A549 (cell line): ENCODE measurements around the gene CIDEA.

Source experiments
- ZC3H11A ChIP-seq: fragments of 450-650 bp; IDR thresholded peaks from 2 replicates; pipeline ENCODE4 v1.6.1; 2014; ENCODE audit warnings: antibody characterized with exemption, mild to moderate bottlenecking
- TF ChIP-seq, protein P1 (sequence below): fragments of >200 bp; sonication (Bioruptor Twin); formaldehyde crosslinking; IDR thresholded peaks from 3 replicates; pipeline ENCODE4 v1.5.1; 2016

DNA sequence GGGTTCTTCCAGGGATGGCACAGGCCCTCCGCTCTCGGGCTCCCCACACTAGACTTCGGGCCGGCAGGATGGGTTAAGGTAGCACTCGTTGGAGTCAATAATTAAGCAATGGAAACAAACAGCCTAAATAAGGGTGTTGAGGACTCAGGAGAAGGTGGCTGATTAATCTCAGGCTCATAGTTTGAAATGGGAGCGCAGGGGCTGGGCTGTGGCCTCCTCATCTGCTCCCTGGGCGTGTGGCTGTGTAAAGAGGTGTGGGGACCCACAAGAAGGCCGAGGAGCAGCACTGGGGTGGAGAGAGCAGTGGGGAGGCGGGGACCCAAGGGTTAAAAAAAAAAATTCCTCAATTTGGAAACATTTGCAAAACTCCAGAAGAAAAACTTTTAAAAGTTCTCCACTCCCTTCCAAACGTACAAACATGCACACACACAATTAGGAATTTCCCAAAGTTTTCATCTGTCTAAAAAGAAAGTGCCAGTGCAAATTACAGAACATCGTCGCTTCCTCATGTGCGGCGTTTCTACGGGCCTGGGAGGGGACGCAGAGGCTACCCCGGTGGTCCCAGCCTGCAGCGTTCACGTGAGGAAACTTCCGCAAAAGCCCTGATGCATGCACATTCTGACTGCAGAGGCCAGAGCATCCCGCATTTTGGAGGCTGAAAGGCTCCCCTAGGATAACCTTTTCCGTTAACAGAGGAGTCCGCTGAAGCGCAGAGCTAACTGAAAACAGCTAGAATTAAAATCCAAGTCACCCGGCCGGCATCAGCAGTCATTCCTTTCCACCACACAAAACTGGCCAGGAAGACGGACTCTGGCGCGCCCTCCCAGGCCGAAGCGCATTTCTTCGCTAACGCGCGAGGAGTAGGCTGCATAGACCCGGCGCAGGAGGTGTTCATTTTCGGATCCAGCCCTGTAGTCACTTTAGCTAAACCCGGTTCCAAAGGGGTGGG is 52.9 kb downstream of the CIDEA start:
- TF ChIP-seq, protein P1, sequence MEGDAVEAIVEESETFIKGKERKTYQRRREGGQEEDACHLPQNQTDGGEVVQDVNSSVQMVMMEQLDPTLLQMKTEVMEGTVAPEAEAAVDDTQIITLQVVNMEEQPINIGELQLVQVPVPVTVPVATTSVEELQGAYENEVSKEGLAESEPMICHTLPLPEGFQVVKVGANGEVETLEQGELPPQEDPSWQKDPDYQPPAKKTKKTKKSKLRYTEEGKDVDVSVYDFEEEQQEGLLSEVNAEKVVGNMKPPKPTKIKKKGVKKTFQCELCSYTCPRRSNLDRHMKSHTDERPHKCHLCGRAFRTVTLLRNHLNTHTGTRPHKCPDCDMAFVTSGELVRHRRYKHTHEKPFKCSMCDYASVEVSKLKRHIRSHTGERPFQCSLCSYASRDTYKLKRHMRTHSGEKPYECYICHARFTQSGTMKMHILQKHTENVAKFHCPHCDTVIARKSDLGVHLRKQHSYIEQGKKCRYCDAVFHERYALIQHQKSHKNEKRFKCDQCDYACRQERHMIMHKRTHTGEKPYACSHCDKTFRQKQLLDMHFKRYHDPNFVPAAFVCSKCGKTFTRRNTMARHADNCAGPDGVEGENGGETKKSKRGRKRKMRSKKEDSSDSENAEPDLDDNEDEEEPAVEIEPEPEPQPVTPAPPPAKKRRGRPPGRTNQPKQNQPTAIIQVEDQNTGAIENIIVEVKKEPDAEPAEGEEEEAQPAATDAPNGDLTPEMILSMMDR: no peak
- no peak for TF ChIP-seq ZC3H11A
